T-cell (primary cell): Measurements from ENCODE around the gene TMEM214. TPM values are rescaled to one million over a fixed set of nuclear protein-coding genes. Genes with fewer than 3 reads are reported as not detected.

Experiments
- ATAC-seq, 4 experiments: fragments of 200-7000 bp in 3 of 4; fragments of 150-1000 bp in 1 of 4; cut with Tn5 transposase; replicated peaks in 1 of 4; 1 replicate in 3 of 4; 2 replicates in 1 of 4; pipeline ENCODE4 v1.10.0; 2021; ENCODE audit warnings: moderate library complexity in 3 of 4, mild to moderate bottlenecking in 2 of 4, moderate number of reproducible peaks in 1 of 4
- CTCF ChIA-PET, 2 donors: fragments of 300-600 bp; sonication (Branson Sonifier 250); formaldehyde crosslinking; loops; one replicate each; lab custom pipeline; 2022; ENCODE audit warnings: antibody characterized with exemption in 2 of 2; lab: Charles Lee
- POLR2A ChIA-PET, 2 donors: fragments of 300-600 bp; sonication (Branson Sonifier 250); formaldehyde crosslinking; loops; one replicate each; lab custom pipeline; 2022; ENCODE audit warnings: antibody characterized with exemption in 2 of 2; lab: Charles Lee
- DNase-seq, 35 experiments: peaks; one replicate each; pipeline versions ENCODE4 v3.0.0 to v3.0.0-alpha.2; 2013 to 2023
- H3K27ac ChIP-seq: one replicate; pipeline ENCODE4 v1.5.1; 2013; ENCODE audit warnings: low read length
- H3K27me3 ChIP-seq, 2 experiments: replicated peaks in 1 of 2; 1 replicate in 1 of 2; 2 replicates in 1 of 2; pipeline versions ENCODE4 v1.6.1 to v1.7.0; 2013; ENCODE audit warnings: low read length in 1 of 2, mixed read lengths in 1 of 2; ENCODE audit not compliant: control insufficient read depth in 2 of 2, insufficient read depth in 2 of 2; ENCODE audit errors: extremely low read depth in 1 of 2
- H3K36me3 ChIP-seq, 2 donors: 1 replicate in 1 of 2; 2 replicates in 1 of 2; pipeline versions ENCODE4 v1.6.1 to v1.7.0; 2013; ENCODE audit warnings: low read length in 1 of 2; ENCODE audit not compliant: control insufficient read depth in 2 of 2, insufficient read depth in 1 of 2; ENCODE audit errors: extremely low read depth in 1 of 2
- H3K4me1 ChIP-seq, 2 experiments: 1 replicate in 1 of 2; 2 replicates in 1 of 2; pipeline versions ENCODE4 v1.6.1 to v1.7.0; 2013; ENCODE audit warnings: low read length in 2 of 2, mixed read lengths in 1 of 2; ENCODE audit not compliant: insufficient read depth in 2 of 2, control insufficient read depth in 1 of 2; ENCODE audit errors: extremely low read depth in 1 of 2
- H3K4me3 ChIP-seq, 2 donors: 1 replicate in 1 of 2; 2 replicates in 1 of 2; pipeline versions ENCODE4 v1.5.1 to v1.7.0; 2013; ENCODE audit warnings: mild to moderate bottlenecking in 2 of 2, low read length in 1 of 2, moderate library complexity in 1 of 2; ENCODE audit not compliant: control insufficient read depth in 1 of 2; ENCODE audit errors: extremely low read depth in 1 of 2
- H3K9me3 ChIP-seq: 2 replicates; pipeline ENCODE4 v1.7.0; 2013
- H3K27ac Mint-ChIP-seq, 2 donors: one replicate each; pipeline ENCODE4 v1.8.0; 2020 to 2021; ENCODE audit warnings: mild to moderate bottlenecking in 2 of 2, mixed read lengths in 2 of 2
- H3K27me3 Mint-ChIP-seq, 2 donors: one replicate each; pipeline ENCODE4 v1.8.0; 2021 to 2022; ENCODE audit warnings: mixed read lengths in 2 of 2
- H3K36me3 Mint-ChIP-seq: one replicate; pipeline ENCODE4 v1.8.0; 2021; ENCODE audit warnings: mixed read lengths
- H3K4me1 Mint-ChIP-seq, 3 donors: one replicate each; pipeline ENCODE4 v1.8.0; 2020 to 2022; ENCODE audit warnings: mixed read lengths in 3 of 3, mild to moderate bottlenecking in 1 of 3
- H3K4me3 Mint-ChIP-seq, 3 donors: one replicate each; pipeline ENCODE4 v1.8.0; 2020 to 2022; ENCODE audit warnings: mild to moderate bottlenecking in 3 of 3, mixed read lengths in 3 of 3, moderate library complexity in 3 of 3
- H3K9me3 Mint-ChIP-seq, 3 donors: one replicate each; pipeline ENCODE4 v1.8.0; 2020 to 2022; ENCODE audit warnings: mixed read lengths in 3 of 3
- WGBS: methylation state at CpG from one replicate; pipeline ENCODE4 v1.1.5; 2013; ENCODE audit warnings: missing lambda C conversion rate; ENCODE audit not compliant: insufficient coverage; 5-methylcytosine and 5-hydroxymethylcytosine counted together
- total RNA-seq, 35 experiments: library from RNA in 6 of 35; stranded (reverse) in 6 of 35; fragments of 120-200 nt in 1 of 35; gene quantifications; one replicate each; pipeline versions ENCODE4 v1.2.1 to v1.2.4 and lab custom pipeline; 2013 to 2026

Gene TMEM214
- total RNA-seq, 5 donors from 2014 or later (not counting 1 experiment from before 2014, with no cell fraction given) = 37.6 to 84.5 (median 71.6) TPM

GRCh38 chr2:27039871-27040270 lies 7.1 kb downstream of the TMEM214 start:
- no peaks in the 10 kb centered on the region for H3K9me3 Mint-ChIP-seq
- H3K36me3 ChIP-seq = peaks cover 38 to 74% of the 10 kb centered on the region in 2 donors
- DNase-seq (no peak), ATAC-seq (no peak)
- no peaks in the 10 kb centered on the region for H3K27me3 Mint-ChIP-seq
- H3K27me3 ChIP-seq = no peaks in the 10 kb centered on the region
- ChIA-PET CTCF (interaction anchor here in 1 of 2 donors (0.6 kb wide), 1 partner anchor 206 kb away, joined by 3 read pairs; no protein-coding TSS in a partner anchor), POLR2A (no interaction called here)
- H3K27ac ChIP-seq = no peak overlapping the region
- peaks cover 40% of the 10 kb centered on the region for H3K36me3 Mint-ChIP-seq
- H3K4me1 ChIP-seq = peaks cover 0 to 8% of the 10 kb centered on the region in 2 experiments
- H3K4me1 Mint-ChIP-seq = peaks cover 4 to 13% (median 7%) of the 10 kb centered on the region in 3 donors
- no peak overlapping the region for H3K4me3 Mint-ChIP-seq
- H3K4me3 ChIP-seq = no peak overlapping the region
- no peak overlapping the region for H3K27ac Mint-ChIP-seq
- H3K9me3 ChIP-seq = no peaks in the 10 kb centered on the region
- WGBS = 97% methylated on average over 3 of the region's 7 CpGs

GRCh38 chr2:27040282-27040681 lies 7.5 kb downstream of the TMEM214 start:
- no peak overlapping the region for H3K4me3 Mint-ChIP-seq
- Histone ChIP-seq H3K4me3 (no peak overlapping the region), H3K9me3 (no peaks in the 10 kb centered on the region), H3K27ac (no peak overlapping the region), H3K4me1 (peaks cover 0 to 4% of the 10 kb centered on the region in 2 experiments), H3K27me3 (no peaks in the 10 kb centered on the region), H3K36me3 (peaks cover 37 to 70% of the 10 kb centered on the region in 2 donors)
- H3K27ac Mint-ChIP-seq = no peak overlapping the region
- peaks cover 0 to 9% (median 3%) of the 10 kb centered on the region in 3 donors for H3K4me1 Mint-ChIP-seq
- no peaks in the 10 kb centered on the region for H3K27me3 Mint-ChIP-seq
- DNase-seq (no peak), ATAC-seq (no peak)
- H3K9me3 Mint-ChIP-seq = no peaks in the 10 kb centered on the region
- 96% methylated on average over 5 of the region's 8 CpGs for WGBS
- ChIA-PET CTCF (no interaction called here), POLR2A (no interaction called here)
- peaks cover 39% of the 10 kb centered on the region for H3K36me3 Mint-ChIP-seq

GRCh38 chr2:27041752-27042151 lies 9.0 kb downstream of the TMEM214 start:
- Histone ChIP-seq H3K27ac (no peak overlapping the region), H3K36me3 (peaks cover 32 to 55% of the 10 kb centered on the region in 2 donors), H3K9me3 (no peaks in the 10 kb centered on the region), H3K27me3 (no peaks in the 10 kb centered on the region), H3K4me1 (peaks cover 0 to 3% of the 10 kb centered on the region in 2 experiments), H3K4me3 (no peak overlapping the region)
- peaks cover 28% of the 10 kb centered on the region for H3K36me3 Mint-ChIP-seq
- H3K27ac Mint-ChIP-seq = peak overlapping the region in 1 of 2 donors; percentile 13
- no peak overlapping the region for H3K4me3 Mint-ChIP-seq
- H3K27me3 Mint-ChIP-seq = no peaks in the 10 kb centered on the region
- DNase-seq (no peak), ATAC-seq (no peak)
- peaks cover 0 to 5% (median 0%) of the 10 kb centered on the region in 3 donors for H3K4me1 Mint-ChIP-seq
- 100% methylated on average over 1 of the region's 5 CpGs for WGBS
- CTCF ChIA-PET = no interaction called here
- H3K9me3 Mint-ChIP-seq = no peaks in the 10 kb centered on the region
- POLR2A ChIA-PET = no interaction called here

- peaks cover 24% of the 10 kb centered on the region for H3K36me3 Mint-ChIP-seq
- no peaks in the 10 kb centered on the region for H3K27me3 Mint-ChIP-seq
- H3K27ac ChIP-seq = peak overlapping the region; percentile 9
- no peak overlapping the region for H3K4me3 Mint-ChIP-seq
- ChIA-PET POLR2A (no interaction called here), CTCF (no interaction called here)
- DNase-seq (no peak), ATAC-seq (peak in 1 of 4 experiments; percentile 9)
- 80% methylated on average over 1 of the region's 10 CpGs for WGBS
- H3K27ac Mint-ChIP-seq = peak overlapping the region; percentile 16 to 60
- no peaks in the 10 kb centered on the region for H3K9me3 Mint-ChIP-seq
- H3K4me1 ChIP-seq = peaks cover 0 to 3% of the 10 kb centered on the region in 2 experiments
- H3K36me3 ChIP-seq = peaks cover 29 to 51% of the 10 kb centered on the region in 2 donors
- H3K4me3 ChIP-seq = no peak overlapping the region
- no peaks in the 10 kb centered on the region for H3K27me3 ChIP-seq
- no peaks in the 10 kb centered on the region for H3K9me3 ChIP-seq
- peaks cover 0 to 5% (median 0%) of the 10 kb centered on the region in 3 donors for H3K4me1 Mint-ChIP-seq
Observed at GRCh38 chr2:27042159-27042661, 9.4 kb downstream of the TMEM214 start.

GRCh38 chr2:27042985-27043634 lies 10.3 kb downstream of the TMEM214 start:
- Histone ChIP-seq H3K27me3 (no peaks in the 10 kb centered on the region), H3K4me3 (no peak overlapping the region), H3K4me1 (no peaks in the 10 kb centered on the region), H3K27ac (no peak overlapping the region), H3K36me3 (peaks cover 20 to 42% of the 10 kb centered on the region in 2 donors), H3K9me3 (no peaks in the 10 kb centered on the region)
- no peak for DNase-seq
- H3K27me3 Mint-ChIP-seq = no peaks in the 10 kb centered on the region
- H3K9me3 Mint-ChIP-seq = no peaks in the 10 kb centered on the region
- H3K27ac Mint-ChIP-seq = no peak overlapping the region
- peaks cover 0 to 5% (median 0%) of the 10 kb centered on the region in 3 donors for H3K4me1 Mint-ChIP-seq
- H3K36me3 Mint-ChIP-seq = peaks cover 19% of the 10 kb centered on the region
- WGBS = 100% methylated on average over 3 of the region's 7 CpGs
- CTCF ChIA-PET = no interaction called here
- H3K4me3 Mint-ChIP-seq = no peak overlapping the region
- POLR2A ChIA-PET = interaction anchor here in 1 of 2 donors (0.6 kb wide), 1 partner anchor 1008 kb away, joined by 3 read pairs; no protein-coding TSS in a partner anchor
- ATAC-seq = no peak

- Mint-ChIP-seq H3K27ac (peak overlapping the region; percentile 99), H3K27me3 (peaks cover 9 to 10% of the 10 kb centered on the region in 2 donors)
Observed at GRCh38 chr2:27049422-27050280, 16.9 kb downstream of the TMEM214 start.

More at GRCh38 chr2:27049422-27050280, 16.9 kb downstream of the TMEM214 start:
- Histone ChIP-seq H3K36me3 (peaks cover 0 to 5% of the 10 kb centered on the region in 2 donors), H3K27ac (peak overlapping the region; percentile 77), H3K27me3 (no peaks in the 10 kb centered on the region), H3K9me3 (no peaks in the 10 kb centered on the region), H3K4me3 (peak overlapping the region; percentile 89 to 91), H3K4me1 (peaks cover 3 to 19% of the 10 kb centered on the region in 2 experiments)
- peak in 33 of 35 experiments; percentile 23 to 82 (median 51) for DNase-seq
- no peaks in the 10 kb centered on the region for H3K9me3 Mint-ChIP-seq
- POLR2A ChIA-PET = interaction anchor here in 1 of 2 donors (0.6 to 2.1 kb wide), 3 partner anchors 20 to 75 kb away, joined by 3 to 12 read pairs (median 6); partner anchors contain the start of gene OST4
- WGBS = 12% methylated on average over 49 of the region's 52 CpGs
- H3K4me1 Mint-ChIP-seq = peaks cover 18 to 36% (median 20%) of the 10 kb centered on the region in 3 donors
- ATAC-seq = peak; percentile 4 to 28 (median 22)
- peak overlapping the region; percentile 90 to 97 (median 93) for H3K4me3 Mint-ChIP-seq
- CTCF ChIA-PET = interaction anchor here (1.0 to 1.7 kb wide), 5 partner anchors 18 to 80 kb away, joined by 3 to 8 read pairs (median 4); partner anchors contain the start of gene KHK (in 1 of the 2)
- peaks cover 5% of the 10 kb centered on the region for H3K36me3 Mint-ChIP-seq
